Activated naive CD8-positive, alpha-beta T cell treated with anti-CD3 and anti-CD28 coated beads, Interleukin-2, amount 50 U/mL, for 24 hours (primary cell): Measurements from ENCODE around the gene CORT.
"Not testable (repeated sequence)": the region's sequence is repeated elsewhere in the genome, so short reads cannot be mapped to it uniquely, and the experiment has no call there.

Experiments
- ATAC-seq: fragments of 150-1000 bp; cut with Tn5 transposase; one replicate; pipeline ENCODE4 v1.10.0; 2021
- DNase-seq: peaks from one replicate; pipeline ENCODE4 v3.0.0; 2021
- H3K27ac Mint-ChIP-seq: one replicate; pipeline ENCODE4 v1.8.0; 2021; ENCODE audit warnings: mild to moderate bottlenecking, mixed read lengths
- H3K27me3 Mint-ChIP-seq: one replicate; pipeline ENCODE4 v1.8.0; 2021; ENCODE audit warnings: mixed read lengths
- H3K36me3 Mint-ChIP-seq: one replicate; pipeline ENCODE4 v1.8.0; 2021; ENCODE audit warnings: low read depth, mixed read lengths
- H3K4me1 Mint-ChIP-seq: one replicate; pipeline ENCODE4 v1.8.0; 2021; ENCODE audit warnings: mixed read lengths
- H3K4me3 Mint-ChIP-seq: one replicate; pipeline ENCODE4 v1.8.0; 2021; ENCODE audit warnings: mild to moderate bottlenecking, moderate library complexity, mixed read lengths
- H3K9me3 Mint-ChIP-seq: one replicate; pipeline ENCODE4 v1.8.0; 2021; ENCODE audit warnings: mixed read lengths

CORT gene

GRCh38 chr1:10450836-10451235 lies 1.0 kb downstream of the CORT start:
- no peak overlapping the region for H3K4me3 Mint-ChIP-seq
- peaks cover 2% of the 10 kb centered on the region for H3K4me1 Mint-ChIP-seq
- peaks cover 2% of the 10 kb centered on the region for H3K36me3 Mint-ChIP-seq
- H3K27me3 Mint-ChIP-seq, result no peaks in the 10 kb centered on the region
- H3K27ac Mint-ChIP-seq, result no peak overlapping the region
- ATAC-seq (no peak), DNase-seq (no peak)
- H3K9me3 Mint-ChIP-seq, result no peaks in the 10 kb centered on the region

- no peak for DNase-seq
- peaks cover 2% of the 10 kb centered on the region for H3K4me1 Mint-ChIP-seq
Measured at GRCh38 chr1:10451287-10451686, 1.5 kb downstream of the CORT start.

DNA sequence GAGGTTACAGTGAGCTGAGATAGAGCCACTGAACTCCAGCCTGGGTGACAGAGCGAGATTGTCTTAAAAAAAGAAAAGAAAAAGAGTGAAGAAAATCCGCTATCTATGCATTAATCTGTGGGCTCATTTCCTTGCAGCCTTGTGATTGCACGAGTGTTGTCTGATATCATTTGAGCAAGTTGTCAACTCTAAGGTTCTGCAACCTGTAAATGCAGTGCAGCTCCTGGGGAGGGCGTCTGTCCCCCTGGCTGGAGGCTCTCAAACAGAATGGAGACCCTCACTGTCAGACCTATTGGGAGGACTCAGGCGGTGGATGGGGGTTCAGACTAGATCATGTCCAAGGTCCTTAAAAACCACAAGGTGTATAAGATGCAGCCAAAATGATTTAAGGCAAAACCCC lies 6.2 kb downstream of the CORT start:
- Mint-ChIP-seq H3K27me3 (no peaks in the 10 kb centered on the region), H3K4me1 (no peaks in the 10 kb centered on the region)

More at GRCh38 chr1:10451287-10451686, 1.5 kb downstream of the CORT start:
- Mint-ChIP-seq H3K4me3 (no peak overlapping the region), H3K27me3 (no peaks in the 10 kb centered on the region), H3K9me3 (no peaks in the 10 kb centered on the region), H3K36me3 (peaks cover 6% of the 10 kb centered on the region), H3K27ac (no peak overlapping the region)
- no peak for ATAC-seq

DNA sequence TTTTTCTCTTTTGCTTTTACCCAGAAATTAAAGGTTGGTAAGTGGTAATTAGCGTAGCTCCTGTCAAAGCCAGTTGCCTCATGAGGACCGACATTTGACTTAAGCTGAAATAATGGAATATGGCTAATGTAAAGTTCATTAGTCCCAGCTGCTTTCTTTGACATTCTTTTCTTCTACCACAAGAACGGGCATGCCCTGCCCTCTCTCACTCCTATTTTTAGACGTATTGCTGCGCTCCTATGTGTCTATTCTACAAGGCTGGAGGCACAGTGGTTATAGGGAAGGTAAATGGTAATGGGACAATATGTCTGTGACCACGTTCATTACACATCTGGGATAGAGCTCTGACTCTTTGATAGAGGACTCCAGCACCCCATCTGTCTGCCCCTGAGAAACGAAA lies 6.8 kb downstream of the CORT start:
- ATAC-seq, result no peak
- Mint-ChIP-seq H3K27me3 (no peaks in the 10 kb centered on the region), H3K36me3 (peaks cover 26% of the 10 kb centered on the region), H3K27ac (no peak overlapping the region), H3K4me1 (no peaks in the 10 kb centered on the region), H3K9me3 (no peaks in the 10 kb centered on the region), H3K4me3 (no peak overlapping the region)
- DNase-seq, result no peak

More for the DNA sequence above, 6.2 kb downstream of the CORT start:
- Mint-ChIP-seq H3K36me3 (peaks cover 19% of the 10 kb centered on the region), H3K9me3 (no peaks in the 10 kb centered on the region), H3K27ac (peak overlapping the region; percentile 35), H3K4me3 (no peak overlapping the region)
- DNase-seq (no peak), ATAC-seq (no peak)

DNA sequence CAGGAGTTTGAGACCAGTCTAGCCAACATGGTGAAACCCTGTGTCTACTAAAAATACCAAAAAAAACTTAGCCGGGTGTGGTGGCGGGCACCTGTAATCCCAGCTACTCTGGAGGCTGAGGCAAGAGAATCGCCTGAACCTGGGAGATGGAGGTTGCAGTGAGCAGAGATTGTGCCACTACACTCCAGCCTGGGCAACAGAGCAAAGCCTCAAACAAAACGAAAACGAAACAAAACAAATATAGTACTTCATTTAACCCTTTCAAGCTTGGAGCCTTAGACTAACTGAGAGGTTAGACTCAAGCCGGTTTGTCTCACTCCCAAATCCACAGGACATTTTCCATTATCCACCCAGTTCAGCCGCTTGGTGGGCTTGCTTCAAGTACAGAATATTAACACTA lies 7.6 kb downstream of the CORT start:
- not testable (repeated sequence) for DNase-seq, H3K4me1 Mint-ChIP-seq, H3K27me3 Mint-ChIP-seq, H3K9me3 Mint-ChIP-seq, ATAC-seq, H3K27ac Mint-ChIP-seq, H3K4me3 Mint-ChIP-seq
- H3K36me3 Mint-ChIP-seq, result peaks cover 29% of the 10 kb centered on the region

DNA sequence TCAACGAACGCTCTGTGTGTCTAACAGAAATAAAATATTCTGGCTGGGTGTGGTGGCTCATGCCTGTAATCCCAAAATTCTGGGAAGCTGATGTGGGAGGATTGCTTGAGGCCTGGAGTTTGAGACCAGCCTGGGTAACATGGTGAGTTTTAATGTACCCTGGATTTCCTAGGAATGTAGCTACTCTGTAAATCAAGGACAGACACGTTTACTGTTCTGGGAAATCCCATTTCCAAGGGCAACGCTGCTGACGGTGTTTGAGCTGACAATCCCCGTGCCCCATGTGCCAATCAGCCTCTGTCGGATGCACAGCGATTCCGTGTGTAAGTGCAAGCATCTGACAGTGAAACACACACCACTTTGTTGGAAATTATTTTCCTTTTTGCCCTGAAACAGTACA lies 8.0 kb downstream of the CORT start:
- H3K36me3 Mint-ChIP-seq, result peaks cover 32% of the 10 kb centered on the region
- no peak for DNase-seq
- H3K27me3 Mint-ChIP-seq, result no peaks in the 10 kb centered on the region
- H3K4me1 Mint-ChIP-seq, result no peaks in the 10 kb centered on the region
- no peak for ATAC-seq
- no peak overlapping the region for H3K4me3 Mint-ChIP-seq
- no peaks in the 10 kb centered on the region for H3K9me3 Mint-ChIP-seq
- no peak overlapping the region for H3K27ac Mint-ChIP-seq

DNA sequence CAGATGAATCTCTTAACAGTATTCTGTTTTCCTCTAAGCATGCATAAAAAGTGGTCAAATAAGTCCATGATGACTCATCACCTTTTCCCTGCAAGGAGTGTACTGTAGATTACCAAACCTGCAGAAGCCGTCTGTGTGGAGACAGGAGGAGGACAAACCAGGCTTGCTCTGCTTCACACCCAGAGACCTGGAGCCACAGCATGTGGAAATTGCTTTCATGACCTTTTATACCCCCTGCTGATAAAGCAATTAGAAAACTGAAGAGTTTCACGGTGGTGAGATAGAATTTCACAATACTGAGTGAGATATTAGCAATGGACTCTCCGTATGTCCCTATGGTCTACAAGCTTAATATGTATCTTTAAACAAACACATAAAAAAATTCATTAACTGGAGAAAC lies 9.4 kb downstream of the CORT start:
- ATAC-seq (no peak), DNase-seq (no peak)
- H3K27me3 Mint-ChIP-seq, result no peaks in the 10 kb centered on the region
- no peak overlapping the region for H3K27ac Mint-ChIP-seq
- no peaks in the 10 kb centered on the region for H3K9me3 Mint-ChIP-seq
- H3K4me1 Mint-ChIP-seq, result no peaks in the 10 kb centered on the region
- H3K36me3 Mint-ChIP-seq, result peaks cover 41% of the 10 kb centered on the region
- no peak overlapping the region for H3K4me3 Mint-ChIP-seq

DNA sequence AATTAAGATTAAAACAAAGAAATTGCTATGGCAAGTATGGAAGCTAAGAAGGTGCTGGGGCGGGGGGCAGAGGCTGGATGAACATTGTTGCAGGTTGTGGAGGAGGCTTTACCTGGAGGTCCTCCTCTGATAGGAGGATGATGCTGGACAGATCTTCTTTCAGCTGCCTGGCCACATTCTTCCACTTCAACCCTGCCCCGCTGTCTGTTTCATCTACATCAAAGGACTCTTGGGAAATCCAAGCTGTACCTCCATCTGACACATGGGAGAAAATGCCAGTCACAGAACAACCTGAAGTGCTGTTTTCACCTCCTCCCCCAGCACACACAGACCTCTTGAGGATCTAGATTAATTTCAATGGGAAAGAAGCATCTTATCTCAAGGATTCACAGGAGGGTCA lies 17.2 kb downstream of the CORT start:
- H3K4me1 Mint-ChIP-seq, result peaks cover 10% of the 10 kb centered on the region
- DNase-seq (no peak), ATAC-seq (no peak)
- H3K4me3 Mint-ChIP-seq, result no peak overlapping the region
- H3K27ac Mint-ChIP-seq, result no peak overlapping the region
- H3K27me3 Mint-ChIP-seq, result no peaks in the 10 kb centered on the region
- H3K9me3 Mint-ChIP-seq, result no peaks in the 10 kb centered on the region
- peaks cover 50% of the 10 kb centered on the region for H3K36me3 Mint-ChIP-seq

GRCh38 chr1:10470043-10470442 lies 20.2 kb downstream of the CORT start:
- H3K27ac Mint-ChIP-seq, result no peak overlapping the region
- no peaks in the 10 kb centered on the region for H3K9me3 Mint-ChIP-seq
- H3K36me3 Mint-ChIP-seq, result peaks cover 35% of the 10 kb centered on the region
- no peaks in the 10 kb centered on the region for H3K27me3 Mint-ChIP-seq
- ATAC-seq, result no peak
- no peak for DNase-seq
- H3K4me3 Mint-ChIP-seq, result no peak overlapping the region
- peaks cover 34% of the 10 kb centered on the region for H3K4me1 Mint-ChIP-seq

DNA sequence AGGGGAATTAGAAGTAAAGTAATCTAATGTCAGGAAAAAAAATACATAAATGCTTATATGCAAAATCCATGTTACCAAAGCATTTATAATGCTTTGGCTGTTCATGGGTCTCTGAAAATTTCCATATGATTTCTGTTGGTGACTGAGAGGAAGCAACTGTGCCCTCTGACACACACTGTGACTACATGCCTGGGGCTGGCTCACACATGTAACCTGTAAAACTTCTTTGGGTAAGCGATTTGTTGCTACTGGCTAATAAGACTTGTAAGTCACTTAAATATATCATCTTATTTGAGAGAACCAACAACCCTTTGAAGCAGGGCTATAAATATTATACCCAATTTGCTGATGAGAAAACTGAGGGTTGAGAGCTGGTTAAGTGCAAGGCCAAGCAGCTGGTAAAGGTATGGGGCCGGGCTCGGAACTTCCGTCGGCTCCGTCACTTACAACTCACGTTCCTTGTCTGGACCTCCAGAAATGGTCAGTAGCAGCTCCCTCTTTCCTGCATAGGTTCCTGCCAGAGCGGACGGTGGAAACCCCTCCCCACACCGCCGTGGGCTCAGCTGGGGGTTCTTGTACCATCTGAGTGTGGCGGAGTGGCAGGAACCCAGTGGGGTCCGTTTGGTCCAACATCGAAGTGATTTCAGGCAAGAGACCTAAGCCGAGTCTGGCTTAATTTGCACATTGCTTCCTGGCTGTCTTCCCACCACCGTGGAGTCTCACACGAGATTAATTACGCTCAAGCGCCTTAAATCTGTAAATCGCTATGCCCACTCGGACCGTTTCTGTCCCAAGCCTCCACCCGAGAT lies 21.8 kb downstream of the CORT start:
- peak overlapping the region; percentile 97 for H3K27ac Mint-ChIP-seq
- H3K4me1 Mint-ChIP-seq, result peaks cover 48% of the 10 kb centered on the region
- H3K9me3 Mint-ChIP-seq, result no peaks in the 10 kb centered on the region
- DNase-seq (no peak), ATAC-seq (no peak)
- H3K27me3 Mint-ChIP-seq, result no peaks in the 10 kb centered on the region
- peaks cover 30% of the 10 kb centered on the region for H3K36me3 Mint-ChIP-seq
- H3K4me3 Mint-ChIP-seq, result peak overlapping the region; percentile 98

GRCh38 chr1:10472220-10473144 lies 22.7 kb downstream of the CORT start, which contains the start of gene DFFA:
TSS of gene DFFA (minus strand) at chr1:10472529. CDS start at chr1:10472458, 71 bp downstream.
- H3K9me3 Mint-ChIP-seq, result no peaks in the 10 kb centered on the region
- peaks cover 49% of the 10 kb centered on the region for H3K4me1 Mint-ChIP-seq
- ATAC-seq, result peak; percentile 87
- no peaks in the 10 kb centered on the region for H3K27me3 Mint-ChIP-seq
- peak; percentile 92 for DNase-seq
- H3K36me3 Mint-ChIP-seq, result peaks cover 23% of the 10 kb centered on the region
- peak within 1 kb of the TSS; percentile 98 for H3K4me3 Mint-ChIP-seq
- H3K27ac Mint-ChIP-seq, result peak within 1 kb of the TSS; percentile 97

- peaks cover 50% of the 10 kb centered on the region for H3K4me1 Mint-ChIP-seq
Measured at GRCh38 chr1:10473145-10473765, 23.4 kb downstream of the CORT start.

DNA sequence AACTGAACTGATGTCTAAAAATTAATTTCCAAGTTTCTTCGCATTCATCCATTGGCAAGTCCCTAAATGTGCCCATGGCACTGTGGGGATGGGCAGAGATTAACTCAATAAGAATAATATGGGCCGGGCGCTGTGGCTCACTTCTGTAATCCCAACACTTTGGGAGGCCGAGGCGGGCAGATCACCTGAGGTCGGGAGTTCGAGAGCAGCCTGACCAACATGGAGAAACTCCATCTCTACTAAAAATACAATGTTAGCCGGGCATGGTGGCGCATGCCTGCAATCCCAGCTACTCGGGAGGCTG lies 24.4 kb downstream of the CORT start:
- not testable (repeated sequence) for DNase-seq, H3K27me3 Mint-ChIP-seq, H3K9me3 Mint-ChIP-seq, H3K36me3 Mint-ChIP-seq, ATAC-seq
- Mint-ChIP-seq H3K4me3 (peak overlapping the region; percentile 96), H3K27ac (peak overlapping the region; percentile 87), H3K4me1 (peaks cover 50% of the 10 kb centered on the region)

More at GRCh38 chr1:10473145-10473765, 23.4 kb downstream of the CORT start:
- Mint-ChIP-seq H3K36me3 (peaks cover 17% of the 10 kb centered on the region), H3K4me3 (peak overlapping the region; percentile 98), H3K9me3 (no peaks in the 10 kb centered on the region), H3K27me3 (no peaks in the 10 kb centered on the region), H3K27ac (peak overlapping the region; percentile 97)
- DNase-seq (no peak), ATAC-seq (no peak)

GRCh38 chr1:10474613-10475507 lies 25.0 kb downstream of the CORT start, which contains the start of gene PEX14:
TSS of gene PEX14 (plus strand) at chr1:10474950. CDS start at chr1:10474967, 17 bp downstream.
- ATAC-seq, result peak; percentile 88
- Mint-ChIP-seq H3K36me3 (peaks cover 9% of the 10 kb centered on the region), H3K9me3 (no peaks in the 10 kb centered on the region), H3K4me3 (peak within 1 kb of the TSS; percentile 96), H3K27ac (peak within 1 kb of the TSS; percentile 87), H3K27me3 (no peaks in the 10 kb centered on the region), H3K4me1 (peaks cover 50% of the 10 kb centered on the region)
- peak; percentile 88 for DNase-seq
